Lower leg skin (tissue), 4 donors: ENCODE data around the gene FBXO44. TPM values are rescaled to one million over a fixed set of nuclear protein-coding genes. Genes with fewer than 3 reads are reported as not detected.

Source experiments
- DNase-seq, 2 donors: peaks; one replicate each; pipeline ENCODE4 v3.0.0-alpha.2; 2019; ENCODE audit warnings: low spot score in 2 of 2
- H3K4me3 ChIP-seq: fragments of 200-600 bp; sonication (generic); 2 replicates; pipeline ENCODE4 v1.5.1; 2017; ENCODE audit warnings: mild to moderate bottlenecking, low read depth; ENCODE audit not compliant: poor library complexity, severe bottlenecking
- POLR2A ChIP-seq, 2 donors: fragments of 450-650 bp; IDR thresholded peaks; one replicate each; pipeline ENCODE4 v1.6.1; 2016 to 2017; ENCODE audit warnings: antibody characterized with exemption in 2 of 2, mild to moderate bottlenecking in 1 of 2, moderate library complexity in 1 of 2
- WGBS, 2 donors: methylation state at CpG; one replicate each; pipeline ENCODE4 v1.1.5; 2018; 5-methylcytosine and 5-hydroxymethylcytosine counted together
- intact Hi-C: fragments of 100-400 bp; cut with DNase I; formaldehyde crosslinking; loops from one replicate; pipeline ENCODE4 v1.15.0; 2023; ENCODE audit warnings: low total_unique reads
- total RNA-seq, 4 donors: library from RNA; depleted of rRNA; stranded (reverse); fragments of >200 nt; gene quantifications; one replicate each; pipeline ENCODE4 v1.1.0, GENCODE V29; 2016
- TF ChIP-seq, protein P1 (sequence below), 3 donors: fragments of 450-650 bp; IDR thresholded peaks; one replicate each; pipeline ENCODE4 v1.5.1; 2016; ENCODE audit warnings: antibody characterized with exemption in 3 of 3, mild to moderate bottlenecking in 3 of 3, moderate library complexity in 2 of 3

Gene FBXO44
- total RNA-seq, 4 donors from 2014 or later, result 25.0 to 32.3 (median 27.0) TPM

GRCh38 chr1:11685210-11685752, 30.6 kb downstream of the FBXO44 start:
- intact Hi-C loops, result no loop called here
- DNase-seq, result no peak
- H3K4me3 ChIP-seq, result no peak overlapping the region
- no peak for TF ChIP-seq POLR2A (IDR thresholded peaks at IDR 0.05)
- TF ChIP-seq, protein P1, sequence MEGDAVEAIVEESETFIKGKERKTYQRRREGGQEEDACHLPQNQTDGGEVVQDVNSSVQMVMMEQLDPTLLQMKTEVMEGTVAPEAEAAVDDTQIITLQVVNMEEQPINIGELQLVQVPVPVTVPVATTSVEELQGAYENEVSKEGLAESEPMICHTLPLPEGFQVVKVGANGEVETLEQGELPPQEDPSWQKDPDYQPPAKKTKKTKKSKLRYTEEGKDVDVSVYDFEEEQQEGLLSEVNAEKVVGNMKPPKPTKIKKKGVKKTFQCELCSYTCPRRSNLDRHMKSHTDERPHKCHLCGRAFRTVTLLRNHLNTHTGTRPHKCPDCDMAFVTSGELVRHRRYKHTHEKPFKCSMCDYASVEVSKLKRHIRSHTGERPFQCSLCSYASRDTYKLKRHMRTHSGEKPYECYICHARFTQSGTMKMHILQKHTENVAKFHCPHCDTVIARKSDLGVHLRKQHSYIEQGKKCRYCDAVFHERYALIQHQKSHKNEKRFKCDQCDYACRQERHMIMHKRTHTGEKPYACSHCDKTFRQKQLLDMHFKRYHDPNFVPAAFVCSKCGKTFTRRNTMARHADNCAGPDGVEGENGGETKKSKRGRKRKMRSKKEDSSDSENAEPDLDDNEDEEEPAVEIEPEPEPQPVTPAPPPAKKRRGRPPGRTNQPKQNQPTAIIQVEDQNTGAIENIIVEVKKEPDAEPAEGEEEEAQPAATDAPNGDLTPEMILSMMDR (IDR thresholded peaks at IDR 0.05), result no peak
- 90 to 92% methylated on average over 7 of the region's 7 CpGs for WGBS, 2 donors

DNA sequence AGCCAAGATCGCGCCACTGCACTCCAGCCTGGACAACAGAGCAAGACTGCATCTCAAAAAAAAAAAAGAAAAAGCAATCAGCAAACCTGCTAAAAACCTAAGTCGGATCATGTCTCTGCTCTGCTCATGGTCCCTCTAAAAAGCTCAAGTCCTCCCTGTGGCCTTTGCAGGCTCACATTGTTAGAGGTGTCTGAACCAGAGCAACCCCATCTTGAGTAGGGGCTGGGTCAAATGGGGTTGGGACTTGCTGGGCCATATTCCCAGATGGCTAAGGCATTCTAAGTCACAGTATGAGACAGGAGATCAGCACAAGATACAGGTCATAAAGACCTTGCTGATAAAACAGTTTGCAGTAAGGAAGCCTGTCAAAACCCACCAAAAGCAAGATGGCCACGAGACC, 33.8 kb downstream of the FBXO44 start:
- DNase-seq, result no peak
- intact Hi-C loops, result no loop called here
- 90 to 98% methylated on average over 4 of the region's 4 CpGs for WGBS, 2 donors
- TF ChIP-seq POLR2A (IDR thresholded peaks at IDR 0.05), result no peak
- TF ChIP-seq, protein P1 (IDR thresholded peaks at IDR 0.05), result no peak
- no peak overlapping the region for H3K4me3 ChIP-seq

DNA sequence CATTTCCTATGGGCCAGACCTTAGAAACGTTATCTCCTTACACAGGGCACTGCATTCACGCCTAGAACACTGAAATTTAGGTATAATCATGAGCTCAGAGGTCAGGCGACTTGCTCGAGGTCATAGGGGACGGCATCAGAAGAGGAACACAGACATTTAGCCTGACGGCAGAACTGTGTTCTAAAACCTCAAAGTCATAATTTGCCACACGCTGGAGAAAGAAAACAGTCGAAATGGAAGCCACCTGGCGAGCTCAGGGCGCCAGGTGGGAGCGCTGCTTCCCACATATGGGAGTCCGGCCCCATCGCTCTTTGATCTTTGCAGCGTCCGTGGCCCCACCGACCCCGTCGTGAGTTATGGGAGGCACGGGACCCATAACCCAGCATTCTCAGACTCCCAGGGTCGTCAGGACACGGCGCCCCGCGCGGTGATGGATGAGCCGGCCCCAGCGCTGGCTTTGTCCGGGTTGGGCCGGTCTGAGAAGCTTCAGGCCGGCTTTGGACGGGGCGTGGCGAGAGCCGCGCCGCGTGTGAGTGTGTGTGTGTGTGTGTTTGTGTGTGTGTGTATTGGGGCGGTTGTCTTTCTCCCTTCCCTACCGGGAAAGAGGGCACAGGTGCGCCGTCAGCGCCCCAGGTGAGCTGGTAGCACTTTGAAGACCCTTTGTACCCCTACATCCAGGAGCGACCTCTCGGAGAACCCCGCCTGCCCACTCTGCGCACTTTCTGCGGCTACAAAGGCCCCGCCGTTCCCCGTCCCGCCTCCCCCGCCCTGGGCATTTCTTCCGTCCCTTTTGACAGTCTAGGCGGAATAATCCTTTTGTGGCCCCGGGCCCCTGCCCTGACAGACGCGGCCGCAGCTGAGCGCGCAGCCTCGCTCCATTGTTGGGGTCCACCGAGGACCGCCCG, 36.0 kb downstream of the FBXO44 start:
- WGBS, 2 donors, result 6 to 8% methylated on average over 51 to 55 of the region's 64 CpGs
- DNase-seq, result no peak
- intact Hi-C loops, result no loop called here
- no peak for TF ChIP-seq POLR2A (IDR thresholded peaks at IDR 0.05)
- TF ChIP-seq, protein P1 (IDR thresholded peaks at IDR 0.05), result no peak
- no peak overlapping the region for H3K4me3 ChIP-seq

DNA sequence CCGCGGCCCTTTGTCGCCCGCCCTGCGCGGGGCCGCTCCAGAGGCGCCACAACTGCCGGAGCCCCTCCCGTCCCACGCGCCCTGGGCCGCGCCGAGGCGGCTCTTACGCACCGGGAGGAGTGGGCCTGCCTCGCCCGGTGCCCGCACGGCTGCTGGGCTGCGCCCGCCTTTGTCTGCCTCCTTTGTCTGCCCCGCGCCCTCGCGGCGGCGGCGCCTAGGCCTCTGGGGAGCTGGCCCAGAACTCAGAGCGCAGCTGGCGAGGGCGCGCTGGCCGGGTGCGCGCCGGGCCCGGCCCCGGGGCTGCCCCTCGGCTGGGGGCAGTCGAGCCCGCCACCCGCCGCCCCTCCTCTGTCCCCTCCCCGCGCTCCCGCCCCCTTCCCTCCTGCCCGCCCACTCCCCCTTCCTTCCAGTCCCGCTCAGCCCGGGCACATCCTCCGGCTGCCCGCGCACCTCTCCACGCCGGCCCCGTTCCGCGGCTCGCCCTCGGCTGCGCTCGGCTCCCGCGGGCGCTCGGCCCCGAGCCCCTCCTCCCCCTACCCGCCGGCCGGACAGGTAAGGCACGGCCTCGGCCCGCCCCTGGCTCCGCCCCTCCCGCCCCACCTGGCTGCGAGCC, 36.7 kb downstream of the FBXO44 start, which contains the start of gene DRAXIN:
Gene DRAXIN (plus strand): TSS at position 409 of the 613 bp plus-strand sequence. CDS start 14,549 bp downstream, outside the sequence.
- intact Hi-C loops, result no loop called here
- TF ChIP-seq, protein P1 (IDR thresholded peaks at IDR 0.05), result no peak
- TF ChIP-seq POLR2A (IDR thresholded peaks at IDR 0.05), result no peak
- WGBS, 2 donors, result 0% methylated on average over 7 to 29 of the region's 78 CpGs
- DNase-seq, result no peak
- H3K4me3 ChIP-seq, result no peak within 1 kb of the TSS

DNA sequence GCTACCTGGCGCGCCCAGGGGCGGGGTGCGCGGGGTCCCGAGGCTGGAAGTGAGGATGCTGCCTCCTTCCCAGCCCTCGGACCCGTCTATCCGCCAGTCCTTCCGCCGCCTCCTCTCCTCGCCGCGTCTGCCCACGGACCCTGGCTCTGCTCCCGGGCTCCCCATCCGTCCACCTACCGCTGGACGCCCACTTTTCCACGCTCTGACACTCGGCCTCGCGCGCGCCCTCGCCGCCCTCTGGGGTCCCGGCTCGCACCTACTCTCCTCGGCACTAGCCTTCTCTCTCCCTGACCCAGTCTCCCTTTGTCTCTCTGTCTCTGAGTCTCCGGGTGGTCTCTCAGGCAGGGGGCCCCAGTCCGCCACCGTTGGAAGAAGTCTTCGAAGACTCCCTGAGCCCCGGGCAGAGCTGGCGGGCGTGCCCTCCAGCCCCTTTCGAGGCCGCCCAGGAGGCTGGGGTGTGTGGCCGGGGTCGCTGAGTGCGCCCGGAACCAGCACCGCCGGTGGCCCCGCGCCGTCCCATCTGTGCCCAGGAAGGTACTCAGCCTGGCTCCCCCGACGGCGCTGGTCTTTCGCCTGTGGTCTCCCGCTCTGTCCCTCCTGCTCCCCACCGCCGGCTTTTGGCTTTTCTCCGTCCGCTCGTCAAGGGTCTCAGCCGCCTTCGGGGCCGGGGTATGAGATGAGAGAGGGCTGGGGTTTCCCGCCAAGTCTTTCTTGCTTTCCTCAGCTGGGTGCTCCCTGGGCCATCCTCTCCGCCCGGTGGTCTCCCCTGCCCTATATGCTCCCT, 37.4 kb downstream of the FBXO44 start:
- intact Hi-C loops, result no loop called here
- TF ChIP-seq, protein P1 (IDR thresholded peaks at IDR 0.05), result no peak
- no peak for TF ChIP-seq POLR2A (IDR thresholded peaks at IDR 0.05)
- DNase-seq, result no peak
- 8 to 11% methylated on average over 54 to 64 of the region's 64 CpGs for WGBS, 2 donors
- H3K4me3 ChIP-seq, result no peak overlapping the region
